GM21528 (cell line): Measurements from ENCODE around the gene FBXO11.
"Not testable (repeated sequence)": the region's sequence is repeated elsewhere in the genome, so short reads cannot be mapped to it uniquely, and the experiment has no call there.

Source experiments
- ATAC-seq: cut with Tn5 transposase; IDR thresholded peaks from one replicate; pipeline ENCODE4 v1.9.1; 2021; ENCODE audit warnings: mild to moderate bottlenecking, moderate library complexity; ENCODE audit not compliant: unreplicated experiment, low FRiP score

The FBXO11 gene

DNA sequence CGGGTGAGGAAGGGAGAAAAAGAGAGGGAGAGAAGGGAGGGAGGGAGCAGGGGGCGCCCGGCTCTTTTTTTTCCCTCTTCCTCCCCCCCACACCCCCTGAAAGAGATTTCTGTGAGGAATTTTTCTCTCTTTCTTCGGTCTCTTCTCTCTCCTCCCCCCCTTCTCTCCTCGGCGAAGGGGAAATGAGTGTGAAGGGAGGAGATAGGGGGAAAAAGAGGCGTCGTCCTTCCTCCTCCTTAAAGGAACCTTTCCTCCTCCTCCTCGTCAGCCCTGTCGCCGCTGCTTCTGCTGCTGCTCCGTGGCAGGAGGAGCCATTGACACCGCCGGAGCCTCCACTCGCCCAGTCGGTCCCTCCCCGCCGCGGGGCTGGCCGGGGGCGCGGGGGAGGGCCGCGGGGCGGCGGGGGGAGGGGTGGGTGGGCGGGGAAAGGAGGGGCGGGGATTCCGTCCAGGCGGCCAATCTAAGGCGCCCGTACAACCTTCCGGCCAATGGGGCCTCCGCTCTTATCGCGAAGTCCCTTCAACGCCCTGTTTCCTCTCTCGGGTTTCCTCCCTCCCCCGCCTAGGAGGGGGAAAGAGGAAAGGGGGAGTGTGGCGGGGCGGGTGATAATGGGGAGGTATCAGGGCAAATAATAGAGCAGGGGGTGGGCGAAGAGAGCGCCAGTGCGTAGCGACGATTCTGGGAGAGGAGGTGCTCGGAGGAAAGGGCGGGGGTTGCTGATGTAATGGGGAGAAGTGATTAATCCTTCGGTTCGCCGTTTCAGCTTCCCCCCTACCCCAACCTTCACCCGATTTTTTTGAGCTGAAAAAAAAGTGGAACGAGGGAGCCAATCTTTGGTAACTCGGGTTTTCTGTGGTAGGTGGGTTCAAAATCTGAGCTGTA is at the start of gene FBXO11:
Gene FBXO11 (minus strand): TSS at position 342 of the 882 bp plus-strand sequence. CDS start 778 bp downstream, outside the sequence.
- ATAC-seq, result peak; percentile 87

DNA sequence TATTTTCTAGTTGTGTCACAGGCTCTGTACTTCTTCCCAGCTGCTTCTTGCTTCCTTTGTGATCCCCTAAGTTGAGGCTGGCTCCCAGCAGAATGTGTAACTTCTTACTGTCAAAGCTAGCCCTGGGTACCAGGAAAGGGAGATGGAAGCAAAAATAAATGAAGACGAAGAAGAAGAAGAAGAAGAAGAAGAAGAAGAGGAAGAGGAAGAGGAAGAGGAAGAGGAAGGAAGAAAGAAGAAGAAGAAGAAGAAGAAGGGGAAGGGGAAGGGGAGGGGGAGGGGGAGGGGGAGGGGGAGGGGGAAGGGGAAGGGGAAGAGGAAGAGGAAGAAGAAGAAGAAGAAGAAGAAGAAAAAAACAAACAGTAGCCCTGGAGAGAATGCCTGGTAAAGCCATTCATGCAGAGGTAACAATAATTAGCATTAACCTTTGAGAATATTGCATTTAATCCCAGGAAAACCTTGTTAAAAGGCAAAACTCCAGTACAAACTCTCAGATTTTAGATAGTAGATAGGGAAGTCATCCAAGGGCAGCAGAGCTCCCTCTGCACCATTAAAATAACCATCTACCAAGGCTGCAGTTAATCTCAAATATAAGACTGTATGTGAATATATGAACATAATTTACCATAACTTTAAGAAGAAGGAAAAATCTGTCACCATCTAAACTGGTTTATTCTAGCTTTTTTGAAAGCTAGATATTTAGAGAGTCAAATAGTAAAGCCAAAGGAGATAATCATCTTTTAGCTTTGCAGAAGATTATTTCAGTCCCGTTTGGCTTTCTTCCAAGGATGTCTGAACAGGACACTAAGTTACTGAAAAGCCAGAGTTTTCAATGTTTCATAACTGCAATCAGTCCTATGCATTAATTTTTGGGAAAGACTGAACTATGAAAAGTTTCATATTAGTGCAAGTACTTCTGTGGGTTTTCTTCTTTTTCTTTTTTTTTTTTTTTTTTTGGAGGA is 44.3 kb upstream of the FBXO11 start:
- no peak for ATAC-seq

- no peak for ATAC-seq
These were observed 40.3 kb upstream of the FBXO11 start for GRCh38 chr2:47946593-47946992.

DNA sequence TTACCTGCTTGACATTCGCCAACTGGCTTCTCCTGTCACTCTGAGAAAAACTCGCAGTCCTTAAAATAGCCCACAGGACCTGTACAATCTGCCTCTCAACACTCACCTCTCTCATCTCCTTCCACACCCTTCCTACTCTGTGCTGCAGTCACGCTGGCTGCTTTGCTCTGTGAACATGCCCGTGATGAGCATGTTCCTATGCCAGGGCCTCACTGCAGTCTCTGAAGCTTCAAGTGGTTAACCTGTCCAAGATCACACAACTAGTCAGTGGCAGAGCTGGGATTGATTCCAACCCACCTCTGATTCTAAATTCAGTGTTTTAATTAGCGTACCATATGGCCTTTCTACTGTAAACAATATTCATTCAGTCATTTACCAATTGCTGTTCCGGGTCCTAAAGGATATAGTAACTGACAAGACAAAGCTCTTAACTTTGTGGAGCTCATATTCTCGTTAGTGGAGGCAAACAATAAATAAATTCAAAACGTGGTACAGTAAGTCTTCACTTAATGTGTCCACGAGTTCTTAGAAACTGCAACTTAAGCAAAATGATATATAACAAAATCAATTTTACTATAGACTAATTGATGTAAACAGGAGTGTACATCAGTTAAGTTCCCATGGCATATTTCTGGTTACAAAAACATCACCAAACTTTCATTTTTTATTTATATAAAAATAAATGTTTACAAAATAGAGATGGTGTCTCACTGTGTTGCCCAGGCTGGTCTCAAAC is 38.9 kb upstream of the FBXO11 start:
- no peak for ATAC-seq

DNA sequence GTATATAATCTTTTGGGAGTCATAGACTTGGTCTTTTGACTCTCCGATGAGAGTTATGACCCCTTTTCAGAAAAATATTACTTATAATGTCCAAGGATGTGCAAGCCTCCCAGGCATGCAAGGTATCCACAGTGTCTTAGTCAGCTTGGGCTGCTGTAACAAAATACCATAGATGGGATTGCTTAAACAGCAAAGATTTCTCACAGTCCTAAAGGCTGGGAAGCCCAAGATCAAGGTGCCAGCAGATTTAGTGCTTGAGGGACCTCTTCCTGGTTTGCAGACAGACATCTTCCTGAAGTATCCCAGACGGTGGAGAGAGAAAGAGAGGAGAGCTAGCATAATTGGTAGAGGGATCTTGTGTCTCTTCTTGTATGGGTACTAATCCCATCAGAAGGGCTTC is 35.6 kb upstream of the FBXO11 start:
- no peak for ATAC-seq

DNA sequence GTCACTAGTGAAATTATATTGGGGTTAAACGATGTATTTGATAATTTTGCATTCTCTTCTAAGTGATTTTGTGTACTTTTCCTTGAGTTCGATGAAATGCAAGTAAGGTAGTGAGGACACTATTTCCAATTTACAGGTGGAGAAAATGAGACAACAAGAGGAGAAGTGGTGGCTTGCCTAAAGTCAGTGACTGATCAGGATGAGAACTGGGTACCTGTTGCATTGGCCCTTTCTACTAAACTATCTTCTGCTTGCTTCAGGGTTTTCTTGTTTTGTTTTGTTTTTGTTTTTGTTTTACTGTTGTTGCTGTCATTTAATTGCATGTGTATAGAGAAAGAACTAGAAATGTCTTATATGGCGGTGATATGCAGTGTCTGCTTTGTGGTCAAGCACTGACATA is 31.4 kb upstream of the FBXO11 start:
- no peak for ATAC-seq

- ATAC-seq, result no peak
These were observed 28.8 kb upstream of the FBXO11 start for GRCh38 chr2:47935071-47935470.

DNA sequence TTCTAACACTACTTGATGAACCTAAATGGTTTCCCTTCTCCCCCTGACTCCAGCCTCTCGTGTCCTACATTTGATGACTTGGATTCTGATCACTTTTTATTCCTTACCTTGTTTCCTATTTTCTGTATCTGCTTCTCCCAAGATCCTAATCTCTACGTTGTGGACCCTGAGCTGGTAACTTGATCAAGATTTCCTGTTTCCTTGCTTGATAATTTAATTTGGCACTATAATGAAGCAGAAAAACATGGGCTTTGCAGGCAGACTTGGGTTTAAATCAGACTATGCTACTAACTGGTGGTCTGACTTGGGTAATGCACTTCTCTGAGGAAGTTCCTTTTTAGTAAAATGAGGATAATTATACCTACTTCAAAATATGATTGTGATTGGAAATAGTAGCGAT is 11.7 kb upstream of the FBXO11 start:
- ATAC-seq, result no peak

DNA sequence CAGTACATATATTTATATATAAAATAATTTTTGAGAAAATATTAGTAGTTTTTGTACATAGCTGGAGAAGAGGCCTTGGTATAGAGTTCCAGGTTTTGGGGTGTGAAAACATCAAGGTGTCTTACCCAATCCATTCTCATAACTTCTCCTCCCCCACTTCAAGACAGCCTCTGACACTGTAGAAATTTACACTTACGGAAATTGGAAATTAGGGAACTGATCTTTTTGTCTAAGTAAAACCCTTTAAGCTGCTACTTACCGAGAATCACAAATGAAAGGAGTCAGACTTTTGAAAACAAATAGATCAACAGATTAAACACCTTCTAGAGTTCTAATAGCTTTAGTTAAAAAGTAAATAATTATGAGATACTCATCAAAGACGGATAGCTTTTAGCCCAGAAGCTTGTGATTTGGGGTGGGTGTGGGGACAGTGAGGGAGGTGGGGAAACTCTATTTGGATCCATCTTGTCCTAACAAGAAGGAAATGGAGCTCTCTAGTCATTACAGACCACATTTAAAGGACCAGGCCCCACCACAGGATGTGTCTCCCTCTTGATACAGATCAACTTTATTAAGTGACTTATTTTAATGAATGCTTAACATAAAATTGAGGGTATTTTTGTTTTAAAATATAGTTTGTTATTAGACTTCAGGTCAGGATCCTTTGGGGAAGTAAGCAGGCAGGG is 11.1 kb upstream of the FBXO11 start:
- no peak for ATAC-seq

DNA sequence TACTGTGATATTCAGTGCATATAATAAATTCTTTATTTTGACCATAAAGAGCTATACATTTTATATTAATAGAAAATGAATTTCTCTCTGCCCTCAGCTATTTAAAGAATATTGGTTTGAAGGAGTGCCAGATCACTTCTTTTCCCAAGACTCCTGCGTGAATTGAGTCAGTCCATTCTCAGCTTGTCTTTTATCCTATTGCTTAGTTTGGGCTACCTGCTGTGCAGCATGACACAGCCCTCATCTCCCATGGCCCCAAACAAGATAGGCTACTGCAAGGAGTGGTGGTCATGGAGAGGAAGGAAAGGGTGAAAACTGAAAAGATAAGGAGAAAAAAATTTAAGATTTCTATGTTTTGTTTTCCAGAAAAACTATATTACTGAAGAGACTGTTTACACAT is 10.1 kb upstream of the FBXO11 start:
- no peak for ATAC-seq

DNA sequence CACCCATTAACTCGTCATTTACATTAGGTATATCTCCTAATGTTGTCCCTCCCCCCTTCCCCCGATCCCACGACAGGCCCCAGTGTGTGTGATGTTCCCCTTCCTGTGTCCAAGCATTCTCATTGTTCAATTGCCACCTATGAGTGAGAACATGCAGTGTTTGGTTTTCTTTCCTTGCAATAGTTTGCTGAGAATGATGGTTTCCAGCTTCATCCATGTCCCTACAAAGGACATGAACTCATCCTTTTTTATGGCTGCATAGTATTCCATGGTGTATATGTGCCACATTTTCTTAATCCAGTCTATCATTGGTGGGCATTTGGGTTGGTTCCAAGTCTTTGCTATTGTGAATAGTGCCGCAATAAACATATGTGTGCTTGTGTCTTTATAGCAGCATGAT is 4.4 kb upstream of the FBXO11 start:
- not testable (repeated sequence) for ATAC-seq

DNA sequence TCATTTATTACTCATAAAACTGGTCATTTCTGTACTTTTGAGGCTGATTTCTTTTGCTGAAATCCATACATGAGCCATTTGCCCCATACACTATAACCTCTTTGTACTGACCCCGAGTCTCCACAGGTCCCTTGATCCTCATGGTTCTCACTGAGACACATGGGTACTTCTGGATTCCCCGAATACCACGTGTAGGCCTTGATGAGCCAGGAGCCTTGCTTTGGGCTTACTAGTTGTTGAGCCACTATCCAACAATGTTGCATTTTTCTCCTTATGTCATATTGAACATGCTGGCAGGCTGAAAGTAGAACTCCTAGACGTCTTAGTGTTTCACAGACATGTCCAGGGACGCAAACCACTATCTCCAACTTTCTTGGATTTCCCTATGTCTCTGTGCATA is 2.4 kb upstream of the FBXO11 start:
- no peak for ATAC-seq

DNA sequence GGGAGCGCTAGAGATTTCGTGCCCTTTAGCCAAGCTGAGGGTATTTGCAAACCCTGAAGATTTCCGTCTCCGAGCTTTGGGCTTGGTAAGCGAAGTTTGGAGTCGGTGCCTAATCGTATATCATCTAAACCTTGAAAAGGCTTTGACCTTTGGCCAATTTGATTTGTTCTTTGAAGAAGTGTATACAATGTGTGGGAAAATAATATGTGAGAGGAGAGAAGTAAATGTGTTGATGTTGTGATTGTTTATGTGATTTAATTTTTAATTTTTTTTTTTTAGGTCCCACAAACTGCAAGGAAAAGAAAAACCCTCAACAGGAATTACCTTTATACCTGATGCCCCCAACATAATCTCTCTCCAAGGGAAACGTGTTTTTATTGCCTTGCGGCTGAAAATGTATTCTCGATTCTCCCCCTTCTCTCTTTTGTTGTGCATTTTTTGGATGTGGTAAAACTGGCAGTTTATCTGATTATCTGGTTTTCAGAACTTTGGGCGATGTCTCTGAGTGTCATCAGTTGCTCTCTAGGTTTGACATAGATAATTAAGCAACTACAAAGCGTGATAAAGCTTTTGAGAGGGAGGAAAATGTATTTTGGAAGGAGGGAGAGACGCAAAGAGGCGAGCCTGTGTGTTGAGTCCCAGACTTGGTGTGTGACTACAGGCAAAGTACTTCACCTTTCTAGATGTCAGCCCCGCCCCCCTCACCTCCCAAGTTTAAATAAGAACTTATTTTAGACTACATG is 912 bp upstream of the FBXO11 start:
- ATAC-seq, result peak; percentile 38

GRCh38 chr2:47905386-47906156 is 727 bp downstream of the FBXO11 start:
- ATAC-seq, result peak; percentile 18

DNA sequence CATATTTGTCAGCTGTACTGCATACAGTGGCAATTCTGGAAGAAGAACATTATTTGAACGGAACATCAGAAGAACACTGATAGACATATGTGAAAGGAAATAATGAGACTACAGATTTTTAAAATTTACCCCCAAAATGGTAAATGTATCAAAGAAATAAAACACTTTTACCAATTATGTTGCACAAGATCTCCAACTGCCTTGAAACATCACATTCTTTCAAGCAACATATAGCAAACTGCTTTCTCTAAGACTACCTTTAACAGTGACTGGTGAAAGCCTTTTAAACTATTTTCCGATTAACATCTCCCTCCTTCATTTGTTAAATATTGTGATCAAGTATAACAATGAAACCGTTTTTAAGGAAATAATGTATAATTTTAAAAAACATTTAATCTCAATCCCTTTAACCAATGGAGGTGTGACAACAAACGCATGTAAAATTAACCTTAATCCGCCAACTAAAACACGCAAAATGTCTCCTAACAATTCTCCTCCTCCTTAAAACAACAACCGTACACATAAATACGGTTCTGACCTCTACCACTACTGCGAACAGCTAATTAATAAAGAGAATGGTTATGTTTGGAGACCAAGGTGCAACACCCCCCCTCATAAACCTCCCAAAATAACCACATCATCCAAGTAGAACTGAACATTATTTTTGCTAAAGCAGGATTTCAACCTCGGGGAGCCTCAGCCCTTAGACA is 2.4 kb downstream of the FBXO11 start:
- no peak for ATAC-seq

DNA sequence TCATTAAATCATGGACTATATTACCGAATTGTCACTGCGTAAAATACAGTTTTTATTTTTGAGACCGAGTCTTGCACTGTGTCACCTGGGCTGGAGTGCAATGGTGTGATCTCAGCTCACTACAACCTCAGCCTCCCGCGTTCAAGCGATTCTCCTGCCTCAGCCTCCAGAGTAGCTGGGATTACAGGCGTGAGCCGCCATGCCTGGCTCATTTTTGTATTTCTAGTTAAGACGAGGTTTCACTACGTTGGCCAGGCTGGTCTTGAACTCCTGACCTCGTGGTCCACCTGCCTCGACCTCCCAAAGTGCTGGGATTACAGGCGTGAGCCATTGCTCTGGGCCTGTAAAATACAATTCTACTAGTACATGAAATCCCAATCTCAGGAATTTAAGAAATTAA is 4.4 kb downstream of the FBXO11 start:
- not testable (repeated sequence) for ATAC-seq

GRCh38 chr2:47900857-47901256 is 5.4 kb downstream of the FBXO11 start:
- no peak for ATAC-seq
